Measurements from ENCODE around the gene SNED1. TPM values are rescaled to one million over a fixed set of nuclear protein-coding genes. Genes with fewer than 3 reads are reported as not detected.
A peak's percentile ranks its signal among the peaks of the same experiment; 100 is the strongest.

The SNED1 gene
- total RNA-seq, 2 donors from 2014 or later: 0.66 to 4.5 TPM

DNA sequence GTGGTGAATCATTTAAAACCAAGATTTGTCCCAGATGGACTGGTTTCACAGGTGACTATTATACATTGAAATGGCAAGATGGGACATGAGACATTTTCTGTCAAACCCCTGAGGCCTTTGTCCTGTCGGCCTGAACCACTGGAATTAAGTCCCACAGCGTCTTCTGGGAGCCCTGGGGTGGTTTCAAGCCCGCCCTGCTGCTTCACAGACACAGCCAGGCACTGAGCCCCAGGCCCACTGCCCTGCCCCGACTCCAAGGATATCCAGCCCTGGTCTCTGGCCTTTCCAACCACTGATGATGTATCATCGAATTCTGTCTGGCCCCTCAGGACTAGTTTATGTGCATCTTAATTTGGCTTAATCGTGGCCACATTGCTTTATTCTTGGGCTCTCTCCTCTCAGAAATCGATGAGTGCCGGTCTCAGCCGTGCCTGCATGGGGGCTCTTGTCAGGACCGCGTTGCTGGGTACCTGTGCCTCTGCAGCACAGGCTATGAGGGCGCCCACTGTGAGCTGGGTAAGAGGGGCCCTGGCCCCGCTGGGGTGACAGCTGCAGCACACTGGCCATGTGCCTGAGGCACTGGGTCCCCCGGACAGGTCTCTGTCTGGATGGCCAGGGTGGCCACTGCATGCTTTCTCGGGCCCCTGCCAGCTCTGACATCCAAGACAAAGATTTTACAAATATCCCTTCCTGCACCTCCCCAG lies 64.1 kb downstream of the SNED1 start:
- H3K4me3 Mint-ChIP-seq: no peak overlapping the region
- no peaks in the 10 kb centered on the region for H3K36me3 ChIP-seq (ENCODE audit: control insufficient read depth, insufficient read depth, low read length)
- DNase-seq: no peak
- no peak overlapping the region for H3K9ac ChIP-seq (ENCODE audit: extremely low read depth, low read length, poor library complexity, severe bottlenecking)
- no peaks in the 10 kb centered on the region for H3K36me3 Mint-ChIP-seq (ENCODE audit: low read depth)
- H3K9me3 Mint-ChIP-seq: no peaks in the 10 kb centered on the region
- H3K27ac Mint-ChIP-seq: no peak overlapping the region
- H3K4me3 ChIP-seq (ENCODE audit: low read length): no peak overlapping the region
- TF ChIP-seq, protein P1, sequence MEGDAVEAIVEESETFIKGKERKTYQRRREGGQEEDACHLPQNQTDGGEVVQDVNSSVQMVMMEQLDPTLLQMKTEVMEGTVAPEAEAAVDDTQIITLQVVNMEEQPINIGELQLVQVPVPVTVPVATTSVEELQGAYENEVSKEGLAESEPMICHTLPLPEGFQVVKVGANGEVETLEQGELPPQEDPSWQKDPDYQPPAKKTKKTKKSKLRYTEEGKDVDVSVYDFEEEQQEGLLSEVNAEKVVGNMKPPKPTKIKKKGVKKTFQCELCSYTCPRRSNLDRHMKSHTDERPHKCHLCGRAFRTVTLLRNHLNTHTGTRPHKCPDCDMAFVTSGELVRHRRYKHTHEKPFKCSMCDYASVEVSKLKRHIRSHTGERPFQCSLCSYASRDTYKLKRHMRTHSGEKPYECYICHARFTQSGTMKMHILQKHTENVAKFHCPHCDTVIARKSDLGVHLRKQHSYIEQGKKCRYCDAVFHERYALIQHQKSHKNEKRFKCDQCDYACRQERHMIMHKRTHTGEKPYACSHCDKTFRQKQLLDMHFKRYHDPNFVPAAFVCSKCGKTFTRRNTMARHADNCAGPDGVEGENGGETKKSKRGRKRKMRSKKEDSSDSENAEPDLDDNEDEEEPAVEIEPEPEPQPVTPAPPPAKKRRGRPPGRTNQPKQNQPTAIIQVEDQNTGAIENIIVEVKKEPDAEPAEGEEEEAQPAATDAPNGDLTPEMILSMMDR (conservative IDR thresholded peaks at IDR 0.05): no peak
- H3K27me3 ChIP-seq (ENCODE audit: control insufficient read depth, insufficient read depth, low read length, poor library complexity, severe bottlenecking): no peaks in the 10 kb centered on the region
- WGBS, 2 experiments (ENCODE audit: insufficient coverage in 1 of 2, insufficient read length in 1 of 2): 87 to 88% methylated on average over 11 to 15 of the region's 15 CpGs
- H3K4me1 ChIP-seq (ENCODE audit: control insufficient read depth, insufficient read depth, low read length): no peaks in the 10 kb centered on the region
- no peaks in the 10 kb centered on the region for H3K4me1 Mint-ChIP-seq
- H3K27ac ChIP-seq (ENCODE audit: low read depth, low read length): no peak overlapping the region
- peaks cover 4% of the 10 kb centered on the region for H3K27me3 Mint-ChIP-seq (ENCODE audit: insufficient read depth)
- no peaks in the 10 kb centered on the region for H3K9me3 ChIP-seq (ENCODE audit: control insufficient read depth, low read length)

DNA sequence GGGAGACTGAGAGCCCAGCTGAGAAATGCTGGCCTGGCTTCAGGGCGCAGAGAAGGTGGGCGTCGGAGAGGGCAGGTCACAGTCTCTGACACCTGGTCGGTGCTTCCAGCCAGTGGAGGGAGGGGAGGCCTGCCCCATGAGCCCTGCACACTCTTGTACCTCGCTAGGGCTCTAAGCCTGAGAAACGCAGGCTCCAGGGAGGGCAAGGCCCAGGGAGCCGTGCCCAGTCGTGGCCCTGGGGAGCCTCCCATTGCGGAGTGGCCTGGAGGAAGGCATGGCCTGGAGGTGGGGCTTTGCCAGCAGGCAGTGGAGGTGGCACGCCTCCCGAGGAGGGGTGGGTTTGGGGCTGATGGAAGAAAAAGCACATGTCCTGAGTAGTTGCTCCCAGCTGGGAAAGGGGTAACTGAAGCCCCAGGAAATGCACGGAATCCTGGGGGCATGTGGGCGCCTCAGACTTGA lies 64.7 kb downstream of the SNED1 start:
- TF ChIP-seq, protein P1 (conservative IDR thresholded peaks at IDR 0.05): no peak
- no peak overlapping the region for H3K4me3 ChIP-seq (ENCODE audit: low read length)
- 80 to 81% methylated on average over 11 to 13 of the region's 13 CpGs for WGBS, 2 experiments (ENCODE audit: insufficient coverage in 1 of 2, insufficient read length in 1 of 2)
- H3K27me3 Mint-ChIP-seq (ENCODE audit: insufficient read depth): peaks cover 4% of the 10 kb centered on the region
- H3K9me3 ChIP-seq (ENCODE audit: control insufficient read depth, low read length): no peaks in the 10 kb centered on the region
- no peaks in the 10 kb centered on the region for H3K4me1 Mint-ChIP-seq
- H3K27me3 ChIP-seq (ENCODE audit: control insufficient read depth, insufficient read depth, low read length, poor library complexity, severe bottlenecking): no peaks in the 10 kb centered on the region
- peak; percentile 45 for DNase-seq
- no peaks in the 10 kb centered on the region for H3K36me3 Mint-ChIP-seq (ENCODE audit: low read depth)
- H3K9ac ChIP-seq (ENCODE audit: extremely low read depth, low read length, poor library complexity, severe bottlenecking): no peak overlapping the region
- H3K36me3 ChIP-seq (ENCODE audit: control insufficient read depth, insufficient read depth, low read length): no peaks in the 10 kb centered on the region
- H3K4me1 ChIP-seq (ENCODE audit: control insufficient read depth, insufficient read depth, low read length): no peaks in the 10 kb centered on the region
- H3K27ac ChIP-seq (ENCODE audit: low read depth, low read length): no peak overlapping the region
- no peak overlapping the region for H3K27ac Mint-ChIP-seq
- no peak overlapping the region for H3K4me3 Mint-ChIP-seq
- no peaks in the 10 kb centered on the region for H3K9me3 Mint-ChIP-seq

DNA sequence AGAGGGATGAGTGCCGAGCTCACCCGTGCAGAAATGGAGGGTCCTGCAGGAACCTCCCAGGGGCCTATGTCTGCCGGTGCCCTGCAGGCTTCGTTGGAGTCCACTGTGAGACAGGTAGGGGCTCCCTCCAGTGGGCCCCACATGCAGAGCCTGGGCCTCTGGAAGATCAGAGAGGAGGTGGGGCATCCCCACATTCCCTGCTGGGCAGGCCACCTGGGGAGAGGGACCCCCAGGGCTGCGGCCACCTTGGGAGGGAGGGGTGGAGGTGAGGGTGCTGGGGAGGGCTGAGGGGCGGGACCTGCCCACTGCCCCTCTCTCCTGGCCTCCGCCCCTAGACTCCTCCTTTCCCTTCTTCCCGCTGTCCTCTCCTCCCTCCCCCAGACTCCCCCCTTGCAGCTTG lies 65.2 kb downstream of the SNED1 start:
- no peaks in the 10 kb centered on the region for H3K36me3 Mint-ChIP-seq (ENCODE audit: low read depth)
- H3K27ac Mint-ChIP-seq: no peak overlapping the region
- Histone ChIP-seq H3K9me3 (ENCODE audit: control insufficient read depth, low read length) (no peaks in the 10 kb centered on the region), H3K4me1 (ENCODE audit: control insufficient read depth, insufficient read depth, low read length) (no peaks in the 10 kb centered on the region), H3K4me3 (ENCODE audit: low read length) (no peak overlapping the region), H3K27ac (ENCODE audit: low read depth, low read length) (no peak overlapping the region), H3K9ac (ENCODE audit: extremely low read depth, low read length, poor library complexity, severe bottlenecking) (no peak overlapping the region), H3K27me3 (ENCODE audit: control insufficient read depth, insufficient read depth, low read length, poor library complexity, severe bottlenecking) (no peaks in the 10 kb centered on the region), H3K36me3 (ENCODE audit: control insufficient read depth, insufficient read depth, low read length) (no peaks in the 10 kb centered on the region)
- no peaks in the 10 kb centered on the region for H3K9me3 Mint-ChIP-seq
- H3K4me1 Mint-ChIP-seq: no peaks in the 10 kb centered on the region
- peak overlapping the region; percentile 27 for H3K4me3 Mint-ChIP-seq
- DNase-seq: no peak
- TF ChIP-seq, protein P1 (conservative IDR thresholded peaks at IDR 0.05): no peak
- WGBS, 2 experiments (ENCODE audit: insufficient coverage in 1 of 2, insufficient read length in 1 of 2): 66 to 82% methylated on average over 3 to 5 of the region's 8 CpGs
- H3K27me3 Mint-ChIP-seq (ENCODE audit: insufficient read depth): peaks cover 4% of the 10 kb centered on the region
